ENCODE results near the gene GABBR2. TPM values are rescaled to one million over a fixed set of nuclear protein-coding genes. Genes with fewer than 3 reads are reported as not detected.

Gene GABBR2
- total and polyA plus RNA-seq, 9 of the 15 experiments (the other 6 are each of a cell fraction or from before 2014, with no cell fraction given) = 0.15 to 1.9 (median 0.32) TPM

DNA sequence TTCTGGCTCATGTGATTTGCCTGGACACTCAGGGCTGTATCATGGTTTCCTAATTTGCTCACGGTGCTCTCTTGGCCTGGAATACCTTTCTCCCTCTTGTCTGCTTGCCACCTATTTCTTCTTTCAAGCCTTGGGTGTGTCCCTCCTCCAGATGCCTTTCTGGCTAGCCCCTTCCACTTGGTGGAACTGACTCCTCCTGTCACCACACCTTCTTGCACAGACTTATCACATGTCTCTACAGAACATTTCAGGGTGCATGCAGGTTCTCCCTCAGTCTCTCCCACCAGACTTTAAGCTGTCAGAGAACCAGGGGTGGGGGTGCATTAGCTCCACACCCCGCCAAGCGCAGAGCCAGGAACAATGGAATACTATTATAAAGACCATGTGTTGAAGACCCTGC lies 455.2 kb downstream of the GABBR2 start:
- FAIRE-seq = no peak
- TF ChIP-seq SMARCC2 (IDR thresholded peaks at IDR 0.05; ENCODE audit: low read depth) = no peak
- no peak for TF ChIP-seq ARNT (IDR thresholded peaks at IDR 0.05)
- TF ChIP-seq CHD2 (IDR thresholded peaks at IDR 0.05; ENCODE audit: low read depth, low read length) = no peak
- no peak for TF ChIP-seq MAZ (CRISPR knock-in tag; conservative IDR thresholded peaks at IDR 0.05 in 1 of 2, IDR thresholded peaks at IDR 0.05 in 1 of 2)
- TF ChIP-seq NFRKB (IDR thresholded peaks at IDR 0.05; ENCODE audit: low read depth) = no peak
- TF ChIP-seq HDAC3 (IDR thresholded peaks at IDR 0.05; ENCODE audit: borderline replicate concordance, partially characterized antibody) = no peak
- no peak for TF ChIP-seq GTF2F1 (IDR thresholded peaks at IDR 0.05; ENCODE audit: low read depth, low read length)
- no peak for TF ChIP-seq ZNF12 (CRISPR knock-in tag; IDR thresholded peaks at IDR 0.05)
- no peak for TF ChIP-seq JUN (IDR thresholded peaks at IDR 0.05; ENCODE audit: borderline replicate concordance, low read depth, low read length)
- TF ChIP-seq JUN (CRISPR knock-in tag; IDR thresholded peaks at IDR 0.05; ENCODE audit: borderline replicate concordance) = no peak
- no peak for TF ChIP-seq BRD9 (IDR thresholded peaks at IDR 0.05; ENCODE audit: low read depth, partially characterized antibody)
- TF ChIP-seq SRSF3 (IDR thresholded peaks at IDR 0.05; ENCODE audit: insufficient read depth, low read length) = no peak
- no peak for TF ChIP-seq RNF2 (IDR thresholded peaks at IDR 0.05)
- Histone ChIP-seq H3K4me3 (peak overlapping the region; percentile 8; the same call in 1 of the 2 replicates), H3K27ac (ENCODE audit: extremely low read depth, low read depth, low read length) (no peak overlapping the region), H3K36me3 (ENCODE audit: control insufficient read depth, insufficient read depth, low read length) (peaks cover 18% of the 10 kb centered on the region; the same call in 2 of the 3 replicates), H3K9me1 (ENCODE audit: control insufficient read depth, insufficient read depth, low read length) (no peaks in the 10 kb centered on the region), H3K79me2 (ENCODE audit: control insufficient read depth, insufficient read depth, low read length) (peaks cover 24% of the 10 kb centered on the region), H3K9ac (ENCODE audit: insufficient read depth in 1 of 2, low read depth in 2 of 2, low read length in 2 of 2) (peak overlapping the region; percentile 16 to 66; a peak in 2 of 4 replicates), H3K4me1 (replicated peaks in 1 of 2; ENCODE audit: control insufficient read depth in 2 of 2, insufficient read depth in 2 of 2, low read length in 2 of 2) (peaks cover 37 to 50% of the 10 kb centered on the region in 2 experiments), H2AFZ (ENCODE audit: low read depth, low read length) (peak overlapping the region; percentile 25; the same call in 1 of the 2 replicates), H3K4me2 (ENCODE audit: insufficient read depth, low read length) (peak overlapping the region; percentile 54), H4K20me1 (replicated peaks; ENCODE audit: control insufficient read depth, insufficient read depth, low read length) (no peaks in the 10 kb centered on the region), H3K9me3 (replicated peaks; ENCODE audit: control insufficient read depth, insufficient read depth, low read depth, low read length) (no peaks in the 10 kb centered on the region), H3K27me3 (ENCODE audit: control insufficient read depth in 2 of 2, insufficient read depth in 2 of 2, low read length in 2 of 2) (no peaks in the 10 kb centered on the region)
- DNase-seq (ENCODE audit: extremely low read depth in 1 of 4, low spot score in 3 of 4) = no peak
- 60% methylated on average over 3 of the region's 3 CpGs for WGBS (ENCODE audit: insufficient coverage, low coverage, missing lambda C conversion rate)
- in situ Hi-C loops (cut with MboI) (loop anchor here (25.0 kb wide), 1 partner anchor 341 kb away; the partner anchor contains the start of gene TRMO), intact Hi-C loops (cut with micrococcal nuclease) (no loop called here)
- ChIA-PET CTCF (ENCODE audit: low intra/inter-chr PET ratio) (no interaction called here), POLR2A (interaction anchor here (0.7 to 1.8 kb wide), 4 partner anchors 12 to 71 kb away, joined by 3 to 7 read pairs (median 4); no protein-coding TSS in a partner anchor)
- no TSS peak for BruUV-seq (replicated peaks)
- ATAC-seq = no peak

Measured in K562 (cell line).